DOHH2 (cell line): ENCODE data around the gene SLC2A4RG.

Experiments used
- H3F3A ChIP-seq: fragments of 200-600 bp; sonication (generic), shearing (Covaris generic); 2 replicates; pipeline ENCODE4 v1.6.0; 2016; ENCODE audit warnings: antibody characterized with exemption, mild to moderate bottlenecking; ENCODE audit not compliant: control insufficient read depth, insufficient read depth
- H3K27ac ChIP-seq: fragments of 200-600 bp; sonication (generic); 2 replicates; pipeline ENCODE4 v1.5.1; 2014; ENCODE audit warnings: low read depth, mild to moderate bottlenecking, low read length, moderate library complexity
- H3K27me3 ChIP-seq: fragments of 200-600 bp; sonication (generic); 2 replicates; pipeline ENCODE4 v1.6.1; 2014; ENCODE audit warnings: mild to moderate bottlenecking, low read length, mixed read lengths; ENCODE audit not compliant: control insufficient read depth
- H3K36me3 ChIP-seq: fragments of 200-600 bp; sonication (generic); 2 replicates; pipeline ENCODE4 v1.6.1; 2014; ENCODE audit warnings: mild to moderate bottlenecking, low read length, moderate library complexity, mixed read lengths; ENCODE audit not compliant: control insufficient read depth
- H3K4me1 ChIP-seq: fragments of 200-600 bp; sonication (generic); 2 replicates; pipeline ENCODE4 v1.6.1; 2014; ENCODE audit warnings: mild to moderate bottlenecking, low read length, mixed read lengths; ENCODE audit not compliant: control insufficient read depth
- H3K4me2 ChIP-seq: fragments of 200-600 bp; sonication (generic); 2 replicates; pipeline ENCODE4 v1.6.0; 2014; ENCODE audit warnings: mild to moderate bottlenecking, low read length, moderate library complexity
- H3K4me3 ChIP-seq: fragments of 200-600 bp; sonication (generic); 2 replicates; pipeline ENCODE4 v1.5.1; 2014; ENCODE audit warnings: mild to moderate bottlenecking, low read length, mixed read lengths
- H3K79me2 ChIP-seq: fragments of 200-600 bp; sonication (generic); 2 replicates; pipeline ENCODE4 v1.6.1; 2014; ENCODE audit warnings: mild to moderate bottlenecking, low read length, mixed read lengths; ENCODE audit not compliant: control insufficient read depth
- H3K9me2 ChIP-seq: fragments of 200-600 bp; sonication (generic); replicated peaks from 2 replicates; pipeline ENCODE4 v1.6.1; 2014; ENCODE audit warnings: mild to moderate bottlenecking, low read length, mixed read lengths; ENCODE audit not compliant: control insufficient read depth
- H3K9me3 ChIP-seq: fragments of 200-600 bp; sonication (generic); 2 replicates; pipeline ENCODE4 v1.6.1; 2014; ENCODE audit warnings: antibody characterized with exemption, low read length, mixed read lengths; ENCODE audit not compliant: control insufficient read depth, insufficient read depth
- H4K20me1 ChIP-seq: fragments of 200-600 bp; sonication (generic); 2 replicates; pipeline ENCODE4 v1.6.0; 2014; ENCODE audit warnings: low read depth, mild to moderate bottlenecking, antibody characterized with exemption, low read length, moderate library complexity; ENCODE audit not compliant: control insufficient read depth, insufficient read depth
- EZH2phosphoT487 ChIP-seq: fragments of 200-600 bp; sonication (generic); IDR thresholded peaks from 2 replicates; pipeline ENCODE4 v1.6.1; 2017; ENCODE audit warnings: borderline replicate concordance, mild to moderate bottlenecking, antibody characterized with exemption, low read length, moderate library complexity, mixed read lengths
- TF ChIP-seq, protein P1 (sequence below): fragments of 200-600 bp; sonication (generic); IDR thresholded peaks from one replicate; pipeline ENCODE4 v1.5.1; 2014; ENCODE audit warnings: antibody characterized with exemption, mild to moderate bottlenecking, low read depth, low read length; ENCODE audit not compliant: poor library complexity, severe bottlenecking

Gene SLC2A4RG

DNA sequence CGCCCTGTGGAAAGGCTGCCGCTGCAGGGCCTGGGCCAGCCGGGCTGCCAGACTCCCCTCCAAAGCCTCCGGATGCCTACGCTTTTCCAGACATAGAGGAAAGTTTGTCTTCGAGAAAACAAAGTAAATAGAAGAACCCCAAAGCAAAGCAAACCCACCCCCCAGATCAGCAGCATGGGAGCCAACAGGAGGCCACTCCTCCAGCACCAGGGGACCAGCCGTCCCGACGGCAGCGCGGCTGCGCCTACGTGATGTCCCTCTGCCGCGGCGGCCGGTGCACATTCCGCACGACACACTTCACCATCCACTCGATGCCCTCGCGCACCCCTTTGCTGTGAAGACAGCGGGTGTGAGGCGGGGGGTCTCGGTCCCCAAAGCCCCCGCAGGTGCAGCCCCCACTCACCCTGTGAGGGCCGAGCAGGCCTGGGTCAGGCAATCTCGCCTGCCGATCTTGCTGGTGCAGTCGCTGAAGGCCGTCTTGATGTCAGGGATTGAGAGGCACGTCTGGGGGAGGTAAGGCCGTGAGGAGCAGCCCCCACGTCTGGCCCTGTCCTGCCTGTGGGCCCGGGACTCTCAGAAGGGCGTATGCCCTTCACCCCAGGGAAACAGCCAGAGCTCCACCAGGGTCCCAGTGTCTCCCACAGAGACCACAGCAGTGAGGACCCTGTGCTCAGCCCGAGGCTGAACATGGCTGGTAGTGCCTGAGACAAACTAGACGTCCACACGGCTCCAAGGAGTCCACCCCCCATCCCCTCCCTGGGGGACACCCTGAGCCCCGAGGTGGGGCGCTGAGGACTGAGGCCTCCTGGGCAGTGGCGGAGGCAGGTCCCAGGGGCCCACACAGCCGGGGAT is 39.2 kb upstream of the SLC2A4RG start:
- Histone ChIP-seq H3K4me2 (no peak overlapping the region), H4K20me1 (no peaks in the 10 kb centered on the region), H3K27ac (no peak overlapping the region), H3K9me3 (no peaks in the 10 kb centered on the region), H3K4me3 (no peak overlapping the region), H3K27me3 (no peaks in the 10 kb centered on the region), H3K36me3 (peaks cover 19% of the 10 kb centered on the region), H3K4me1 (peaks cover 9% of the 10 kb centered on the region), H3F3A (no peaks in the 10 kb centered on the region), H3K79me2 (peaks cover 6% of the 10 kb centered on the region), H3K9me2 (no peaks in the 10 kb centered on the region)
- no peak for TF ChIP-seq EZH2phosphoT487
- TF ChIP-seq, protein P1, sequence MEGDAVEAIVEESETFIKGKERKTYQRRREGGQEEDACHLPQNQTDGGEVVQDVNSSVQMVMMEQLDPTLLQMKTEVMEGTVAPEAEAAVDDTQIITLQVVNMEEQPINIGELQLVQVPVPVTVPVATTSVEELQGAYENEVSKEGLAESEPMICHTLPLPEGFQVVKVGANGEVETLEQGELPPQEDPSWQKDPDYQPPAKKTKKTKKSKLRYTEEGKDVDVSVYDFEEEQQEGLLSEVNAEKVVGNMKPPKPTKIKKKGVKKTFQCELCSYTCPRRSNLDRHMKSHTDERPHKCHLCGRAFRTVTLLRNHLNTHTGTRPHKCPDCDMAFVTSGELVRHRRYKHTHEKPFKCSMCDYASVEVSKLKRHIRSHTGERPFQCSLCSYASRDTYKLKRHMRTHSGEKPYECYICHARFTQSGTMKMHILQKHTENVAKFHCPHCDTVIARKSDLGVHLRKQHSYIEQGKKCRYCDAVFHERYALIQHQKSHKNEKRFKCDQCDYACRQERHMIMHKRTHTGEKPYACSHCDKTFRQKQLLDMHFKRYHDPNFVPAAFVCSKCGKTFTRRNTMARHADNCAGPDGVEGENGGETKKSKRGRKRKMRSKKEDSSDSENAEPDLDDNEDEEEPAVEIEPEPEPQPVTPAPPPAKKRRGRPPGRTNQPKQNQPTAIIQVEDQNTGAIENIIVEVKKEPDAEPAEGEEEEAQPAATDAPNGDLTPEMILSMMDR, result no peak

DNA sequence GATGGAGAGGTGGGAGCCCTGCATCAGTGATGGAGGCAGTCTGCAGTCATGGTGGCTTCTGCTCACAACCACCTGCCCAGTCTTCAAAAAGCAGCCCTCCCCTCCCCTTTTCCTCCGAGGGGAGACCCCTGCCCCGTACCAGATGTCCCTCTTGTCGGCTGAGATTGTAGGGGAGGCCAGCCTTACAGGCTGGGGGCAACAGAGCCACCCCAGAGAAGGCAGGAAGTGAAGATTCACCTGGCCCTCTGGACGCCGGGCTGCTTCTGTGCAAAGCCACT is 38.6 kb upstream of the SLC2A4RG start:
- H3K36me3 ChIP-seq, result peaks cover 25% of the 10 kb centered on the region
- no peaks in the 10 kb centered on the region for H3K27me3 ChIP-seq
- no peak overlapping the region for H3K4me3 ChIP-seq

DNA sequence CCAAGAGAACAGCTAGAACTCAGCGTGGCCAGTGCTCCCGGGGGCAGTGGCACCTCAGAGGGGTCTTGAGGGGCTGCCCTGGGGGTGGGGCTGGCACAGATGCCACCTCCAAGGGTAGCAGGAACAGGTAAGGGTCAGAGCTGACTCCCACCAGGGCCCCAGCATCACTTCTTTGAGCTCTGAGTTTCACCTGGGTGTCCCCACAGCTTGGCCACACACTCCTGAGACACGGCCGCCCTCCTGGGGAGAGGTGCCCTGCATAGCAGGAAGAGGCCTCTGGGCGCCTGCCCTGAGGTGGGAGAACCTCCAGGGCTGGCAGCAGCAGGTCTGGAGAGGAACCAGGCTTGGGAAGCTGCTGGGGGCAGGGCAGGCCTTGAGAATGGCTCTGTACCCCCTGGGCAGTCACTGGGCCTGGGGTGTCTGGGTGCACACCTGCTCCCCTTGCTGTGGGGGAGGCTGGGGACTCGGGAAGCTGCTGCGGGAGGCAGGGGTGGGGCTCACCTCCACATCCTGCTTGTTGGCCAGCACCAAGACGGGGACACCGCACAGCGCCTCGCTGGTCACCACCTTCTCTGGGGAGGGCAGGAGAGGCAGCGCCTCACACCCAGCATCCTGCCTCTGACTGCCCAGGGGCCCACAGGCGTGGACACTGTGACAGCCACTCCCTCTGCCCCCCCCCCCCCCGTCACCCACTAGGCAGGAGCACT is 38.1 kb upstream of the SLC2A4RG start:
- Histone ChIP-seq H3K4me3 (no peak overlapping the region), H3K4me2 (no peak overlapping the region), H3K27ac (no peak overlapping the region), H3K27me3 (no peaks in the 10 kb centered on the region), H3K9me2 (no peaks in the 10 kb centered on the region), H3K36me3 (peaks cover 30% of the 10 kb centered on the region), H3K4me1 (peaks cover 15% of the 10 kb centered on the region), H3K9me3 (no peaks in the 10 kb centered on the region), H3F3A (no peaks in the 10 kb centered on the region), H3K79me2 (peaks cover 17% of the 10 kb centered on the region), H4K20me1 (peaks cover 7% of the 10 kb centered on the region)
- TF ChIP-seq, protein P1, result no peak
- TF ChIP-seq EZH2phosphoT487, result no peak

More for the DNA sequence above, 38.6 kb upstream of the SLC2A4RG start:
- H3K27ac ChIP-seq, result no peak overlapping the region
- peaks cover 3% of the 10 kb centered on the region for H4K20me1 ChIP-seq
- TF ChIP-seq EZH2phosphoT487, result no peak
- TF ChIP-seq, protein P1, result no peak
- no peaks in the 10 kb centered on the region for H3F3A ChIP-seq
- peaks cover 10% of the 10 kb centered on the region for H3K4me1 ChIP-seq
- no peaks in the 10 kb centered on the region for H3K9me3 ChIP-seq
- H3K79me2 ChIP-seq, result peaks cover 12% of the 10 kb centered on the region
- no peak overlapping the region for H3K4me2 ChIP-seq
- H3K9me2 ChIP-seq, result no peaks in the 10 kb centered on the region
